Transverse colon (tissue), 3 donors: ENCODE results near the gene MYRF.

ENCODE experiments used
- CTCF ChIP-seq, 5 experiments: fragments of 200-600 bp in 3 of 5; fragments of 450-650 bp in 2 of 5; sonication (generic) in 3 of 5; IDR thresholded peaks; 1 replicate in 2 of 5; 2 replicates in 3 of 5; pipeline ENCODE4 v1.5.1; 2016 to 2017; ENCODE audit warnings: antibody characterized with exemption in 5 of 5, inconsistent platforms in 3 of 5, mild to moderate bottlenecking in 2 of 5, moderate library complexity in 1 of 5
- EP300 ChIP-seq: sonication (generic); formaldehyde crosslinking; IDR thresholded peaks from one replicate; pipeline ENCODE4 v1.6.1; 2017; ENCODE audit warnings: antibody characterized with exemption, low read depth

- TF ChIP-seq CTCF (IDR thresholded peaks at IDR 0.05) (no peak), EP300 (no peak)
Measured at GRCh38 chr11:61830237-61831105, 78.0 kb downstream of the MYRF start.
